Uterus (tissue), 2 donors: ENCODE measurements around the gene APOM.

Experiments used
- CTCF ChIP-seq, 4 experiments: fragments of 200-600 bp in 2 of 4; fragments of 450-650 bp in 2 of 4; sonication (generic) in 2 of 4; IDR thresholded peaks; one replicate each; pipeline ENCODE4 v1.5.1; 2016 to 2019; ENCODE audit warnings: antibody characterized with exemption in 4 of 4, mild to moderate bottlenecking in 2 of 4, moderate library complexity in 1 of 4
- POLR2A ChIP-seq, 2 donors: fragments of 450-650 bp; IDR thresholded peaks; one replicate each; pipeline ENCODE4 v1.6.1; 2016; ENCODE audit warnings: antibody characterized with exemption in 2 of 2, mild to moderate bottlenecking in 1 of 2, moderate library complexity in 1 of 2

- TF ChIP-seq CTCF (IDR thresholded peaks at IDR 0.05) (no peak), POLR2A (IDR thresholded peaks at IDR 0.05) (no peak)
Observed at GRCh38 chr6:31687321-31687720, 31.6 kb downstream of the APOM start.
